ENCODE measurements around the gene STK11. TPM values are rescaled to one million over a fixed set of nuclear protein-coding genes. Genes with fewer than 3 reads are reported as not detected.
A peak's percentile ranks its signal among the peaks of the same experiment; 100 is the strongest.

The STK11 gene
- total RNA-seq, 4 donors from 2014 or later = 56.8 to 80.7 (median 60.9) TPM

- Histone ChIP-seq H3K27ac (peak overlapping the region; percentile 70 to 89 (median 87)), H3K27me3 (no peaks in the 10 kb centered on the region), H3K9me3 (no peaks in the 10 kb centered on the region), H3K36me3 (peaks cover 0 to 20% of the 10 kb centered on the region in 2 donors), H3K4me1 (peaks cover 0 to 100% (median 64%) of the 10 kb centered on the region in 3 donors), H3K4me3 (peak overlapping the region in 1 of 2 donors; percentile 21)
- peak; percentile 66 for ATAC-seq
- WGBS, 2 donors (ENCODE audit: low coverage in 1 of 2) = 43 to 100% methylated on average over 1 to 15 of the region's 39 CpGs
- TF ChIP-seq POLR2A (IDR thresholded peaks at IDR 0.05) (no peak), CTCF (IDR thresholded peaks at IDR 0.05) (no peak), EP300 (IDR thresholded peaks at IDR 0.05) (no peak), POLR2AphosphoS5 (IDR thresholded peaks at IDR 0.05) (peak; percentile 15)
Measured at GRCh38 chr19:1213391-1214286, 8.1 kb downstream of the STK11 start.

- peak; percentile 4 for ATAC-seq
- H3K27me3 ChIP-seq = no peaks in the 10 kb centered on the region
- peaks cover 0 to 20% of the 10 kb centered on the region in 2 donors for H3K36me3 ChIP-seq
- peak overlapping the region; percentile 70 to 89 (median 87) for H3K27ac ChIP-seq
- WGBS, 2 donors (ENCODE audit: low coverage in 1 of 2) = 90% methylated on average over 4 of the region's 21 CpGs; no CpG with 5 or more reads in 1 of the 2 donors
- no peak for TF ChIP-seq POLR2A (IDR thresholded peaks at IDR 0.05)
- no peak for TF ChIP-seq POLR2AphosphoS5 (IDR thresholded peaks at IDR 0.05)
- no peak for TF ChIP-seq CTCF (IDR thresholded peaks at IDR 0.05)
- TF ChIP-seq EP300 (IDR thresholded peaks at IDR 0.05) = no peak
- peak overlapping the region in 1 of 2 donors; percentile 21 for H3K4me3 ChIP-seq
- H3K4me1 ChIP-seq = peaks cover 0 to 100% (median 57%) of the 10 kb centered on the region in 3 donors
- no peaks in the 10 kb centered on the region for H3K9me3 ChIP-seq
Measured at GRCh38 chr19:1214299-1214861, 8.8 kb downstream of the STK11 start.

GRCh38 chr19:1214862-1215731 is 9.5 kb downstream of the STK11 start:
- Histone ChIP-seq H3K4me1 (peaks cover 0 to 100% (median 50%) of the 10 kb centered on the region in 3 donors), H3K27me3 (no peaks in the 10 kb centered on the region), H3K9me3 (no peaks in the 10 kb centered on the region), H3K36me3 (peaks cover 0 to 22% of the 10 kb centered on the region in 2 donors), H3K4me3 (peak overlapping the region in 1 of 2 donors; percentile 21), H3K27ac (peak overlapping the region; percentile 70 to 89 (median 87))
- TF ChIP-seq POLR2AphosphoS5 (IDR thresholded peaks at IDR 0.05) = peak; percentile 60
- TF ChIP-seq POLR2A (IDR thresholded peaks at IDR 0.05) = no peak
- TF ChIP-seq CTCF (IDR thresholded peaks at IDR 0.05) = peak in 2 of 4 experiments; percentile 5 to 13
- WGBS, 2 donors (ENCODE audit: low coverage in 1 of 2) = 54% methylated on average over 6 of the region's 26 CpGs; no CpG with 5 or more reads in 1 of the 2 donors
- peak; percentile 70 for ATAC-seq

- Histone ChIP-seq H3K9me3 (no peaks in the 10 kb centered on the region), H3K36me3 (peaks cover 0 to 26% of the 10 kb centered on the region in 2 donors), H3K4me1 (peaks cover 0 to 100% (median 55%) of the 10 kb centered on the region in 3 donors), H3K27ac (peak overlapping the region in 3 of 4 donors; percentile 87 to 89 (median 87)), H3K27me3 (no peaks in the 10 kb centered on the region), H3K4me3 (no peak overlapping the region)
- ATAC-seq = no peak
- 67 to 86% methylated on average over 3 of the region's 12 CpGs for WGBS, 2 donors (ENCODE audit: low coverage in 1 of 2)
- no peak for TF ChIP-seq EP300 (IDR thresholded peaks at IDR 0.05)
- no peak for TF ChIP-seq POLR2A (IDR thresholded peaks at IDR 0.05)
- TF ChIP-seq POLR2AphosphoS5 (IDR thresholded peaks at IDR 0.05) = no peak
- TF ChIP-seq CTCF (IDR thresholded peaks at IDR 0.05) = no peak
Measured at GRCh38 chr19:1216756-1217155, 11.2 kb downstream of the STK11 start.

Measured in gastroesophageal sphincter (tissue), 4 donors.